Esophagus squamous epithelium (tissue), 5 donors: ENCODE data around the gene MXI1. TPM values are rescaled to one million over a fixed set of nuclear protein-coding genes. Genes with fewer than 3 reads are reported as not detected.
A peak's percentile ranks its signal among the peaks of the same experiment; 100 is the strongest.

ENCODE experiments used
- DNase-seq: peaks from one replicate; lab custom pipeline; 2025; lab: John Stamatoyannopoulos, UW
- H3K27ac ChIP-seq, 4 donors: fragments of 200-600 bp; sonication (generic); one replicate each; pipeline ENCODE4 v1.5.1; 2016 to 2019; ENCODE audit warnings: mild to moderate bottlenecking in 1 of 4
- H3K27me3 ChIP-seq, 4 donors: fragments of 200-600 bp; sonication (generic); 1 replicate in 3 of 4; 2 replicates in 1 of 4; pipeline versions ENCODE4 v1.5.1 to v1.6.0; 2017 to 2021; ENCODE audit warnings: antibody characterized with exemption in 1 of 4
- H3K36me3 ChIP-seq, 3 donors: fragments of 200-600 bp; sonication (generic); one replicate each; pipeline ENCODE4 v1.5.1; 2016 to 2019
- H3K4me1 ChIP-seq, 3 donors: fragments of 200-600 bp; sonication (generic); one replicate each; pipeline ENCODE4 v1.5.1; 2017 to 2019
- H3K4me3 ChIP-seq, 4 donors: fragments of 200-600 bp; sonication (generic); 1 replicate in 3 of 4; 2 replicates in 1 of 4; pipeline ENCODE4 v1.5.1; 2016 to 2019; ENCODE audit warnings: mild to moderate bottlenecking in 2 of 4, moderate library complexity in 1 of 4
- H3K9me3 ChIP-seq, 3 donors: fragments of 200-600 bp; sonication (generic); one replicate each; pipeline ENCODE4 v1.5.1; 2016 to 2019
- POLR2A ChIP-seq, 4 donors: fragments of 450-650 bp; IDR thresholded peaks; one replicate each; pipeline ENCODE4 v1.6.1; 2017; ENCODE audit warnings: antibody characterized with exemption in 4 of 4, mild to moderate bottlenecking in 4 of 4, moderate library complexity in 3 of 4
- WGBS, 2 donors: methylation state at CpG; one replicate each; pipeline ENCODE4 v1.1.5; 2018; 5-methylcytosine and 5-hydroxymethylcytosine counted together
- intact Hi-C: fragments of 100-400 bp; cut with DNase I; formaldehyde crosslinking; loops from one replicate; pipeline ENCODE4 v1.15.0; 2022
- total RNA-seq, 4 donors: library from RNA; depleted of rRNA; stranded (reverse); fragments of >200 nt; gene quantifications; one replicate each; pipeline ENCODE4 v1.1.0, GENCODE V29; 2016
- TF ChIP-seq, protein P1 (sequence below), 6 experiments: fragments of 450-650 bp in 4 of 6; fragments of 200-600 bp in 2 of 6; sonication (generic) in 2 of 6; IDR thresholded peaks; one replicate each; pipeline ENCODE4 v1.5.1; 2016 to 2019; ENCODE audit warnings: antibody characterized with exemption in 6 of 6, mild to moderate bottlenecking in 4 of 6, moderate library complexity in 4 of 6
- donor health status: DM: yes; HTN: yes; CAD: no.

Gene MXI1
- total RNA-seq, 4 donors from 2014 or later, result 16.0 to 53.2 (median 35.0) TPM

DNA sequence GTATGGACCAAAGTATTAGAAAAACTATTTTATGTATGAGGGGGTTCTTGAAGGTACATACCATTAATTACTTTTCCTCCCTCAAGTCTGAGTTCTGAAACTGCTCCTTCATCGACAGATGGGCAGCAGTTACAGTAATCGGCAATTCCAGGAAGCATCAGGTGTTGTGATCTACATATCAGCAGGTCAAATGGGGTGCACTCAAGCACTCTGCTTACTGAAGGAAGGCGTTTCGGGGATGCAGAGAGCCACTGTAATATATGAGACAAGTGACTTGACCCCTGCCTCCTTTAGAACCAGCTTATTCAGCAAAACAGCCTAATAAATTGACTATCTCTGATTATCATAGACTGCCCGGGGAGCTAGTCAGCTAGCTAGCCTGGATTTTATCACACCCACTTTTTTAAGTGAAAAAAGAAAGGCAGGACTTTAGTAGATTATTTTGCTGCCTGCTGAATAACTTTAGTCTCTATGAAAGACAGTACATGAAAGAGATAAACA, 93.1 kb downstream of the MXI1 start:
- Histone ChIP-seq H3K4me1 (peaks cover 7 to 54% (median 28%) of the 10 kb centered on the region in 3 donors), H3K27ac (no peak overlapping the region), H3K9me3 (no peaks in the 10 kb centered on the region), H3K27me3 (no peaks in the 10 kb centered on the region), H3K4me3 (no peak overlapping the region), H3K36me3 (peaks cover 9 to 77% (median 20%) of the 10 kb centered on the region in 3 donors)
- 83 to 86% methylated on average over 4 to 5 of the region's 5 CpGs for WGBS, 2 donors
- intact Hi-C loops, result loop anchor here (10.0 kb wide), 1 partner anchor 584 kb away; no protein-coding TSS in a partner anchor
- TF ChIP-seq POLR2A (IDR thresholded peaks at IDR 0.05), result no peak
- TF ChIP-seq, protein P1, sequence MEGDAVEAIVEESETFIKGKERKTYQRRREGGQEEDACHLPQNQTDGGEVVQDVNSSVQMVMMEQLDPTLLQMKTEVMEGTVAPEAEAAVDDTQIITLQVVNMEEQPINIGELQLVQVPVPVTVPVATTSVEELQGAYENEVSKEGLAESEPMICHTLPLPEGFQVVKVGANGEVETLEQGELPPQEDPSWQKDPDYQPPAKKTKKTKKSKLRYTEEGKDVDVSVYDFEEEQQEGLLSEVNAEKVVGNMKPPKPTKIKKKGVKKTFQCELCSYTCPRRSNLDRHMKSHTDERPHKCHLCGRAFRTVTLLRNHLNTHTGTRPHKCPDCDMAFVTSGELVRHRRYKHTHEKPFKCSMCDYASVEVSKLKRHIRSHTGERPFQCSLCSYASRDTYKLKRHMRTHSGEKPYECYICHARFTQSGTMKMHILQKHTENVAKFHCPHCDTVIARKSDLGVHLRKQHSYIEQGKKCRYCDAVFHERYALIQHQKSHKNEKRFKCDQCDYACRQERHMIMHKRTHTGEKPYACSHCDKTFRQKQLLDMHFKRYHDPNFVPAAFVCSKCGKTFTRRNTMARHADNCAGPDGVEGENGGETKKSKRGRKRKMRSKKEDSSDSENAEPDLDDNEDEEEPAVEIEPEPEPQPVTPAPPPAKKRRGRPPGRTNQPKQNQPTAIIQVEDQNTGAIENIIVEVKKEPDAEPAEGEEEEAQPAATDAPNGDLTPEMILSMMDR (IDR thresholded peaks at IDR 0.05), result no peak
- DNase-seq, result no peak

DNA sequence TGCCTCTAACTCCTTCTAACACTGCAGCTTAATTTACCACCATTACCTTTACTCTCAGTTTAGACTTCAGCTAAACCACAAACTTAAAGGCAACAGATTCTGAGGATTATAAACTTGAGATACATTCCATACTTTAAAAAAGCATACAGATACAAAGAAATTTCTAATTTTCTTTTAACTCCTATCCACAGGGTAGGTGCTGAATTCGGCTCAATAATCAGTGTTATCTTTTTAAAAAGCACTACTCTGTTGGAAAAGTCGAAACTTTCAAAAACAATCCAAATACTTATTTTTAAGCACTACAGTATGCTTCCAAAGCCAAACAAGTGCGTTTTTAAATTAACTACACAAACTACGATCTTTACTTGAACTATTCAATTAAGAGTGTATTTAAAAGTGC, 96.3 kb downstream of the MXI1 start:
- H3K27ac ChIP-seq, result peak overlapping the region in 3 of 4 donors; percentile 97 to 98 (median 98)
- H3K4me3 ChIP-seq, result peak overlapping the region; percentile 83 to 99 (median 91)
- no peaks in the 10 kb centered on the region for H3K9me3 ChIP-seq
- intact Hi-C loops, result loop anchor here (10.0 kb wide), 1 partner anchor 581 kb away; no protein-coding TSS in a partner anchor
- 10% methylated on average over 4 of the region's 4 CpGs for WGBS, 2 donors
- peaks cover 0 to 46% (median 8%) of the 10 kb centered on the region in 3 donors for H3K36me3 ChIP-seq
- no peak for DNase-seq
- TF ChIP-seq, protein P1 (IDR thresholded peaks at IDR 0.05), result no peak
- TF ChIP-seq POLR2A (IDR thresholded peaks at IDR 0.05), result no peak
- H3K4me1 ChIP-seq, result peaks cover 13 to 59% (median 33%) of the 10 kb centered on the region in 3 donors
- H3K27me3 ChIP-seq, result no peaks in the 10 kb centered on the region

DNA sequence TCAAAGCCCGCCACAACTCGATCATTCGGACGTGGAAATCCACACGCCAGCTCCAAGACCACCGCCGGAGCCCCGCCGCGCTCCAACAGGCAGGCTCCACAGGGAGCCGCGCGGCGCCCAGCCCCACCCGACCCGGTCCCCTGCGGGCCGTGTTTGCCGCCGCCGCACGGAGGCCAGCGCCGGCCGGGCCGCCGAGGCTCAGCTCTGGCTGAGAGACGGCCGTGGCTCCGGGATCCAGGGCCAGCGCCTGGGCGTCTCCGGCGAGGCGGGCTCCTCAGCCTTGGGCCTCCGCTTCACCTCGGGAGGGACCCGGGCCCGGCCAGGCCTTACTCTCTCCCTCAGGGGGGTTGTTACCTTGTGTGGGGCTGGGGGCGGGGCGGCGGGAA, 97.0 kb downstream of the MXI1 start:
- no peaks in the 10 kb centered on the region for H3K9me3 ChIP-seq
- no peak for DNase-seq
- TF ChIP-seq POLR2A (IDR thresholded peaks at IDR 0.05), result no peak
- TF ChIP-seq, protein P1 (IDR thresholded peaks at IDR 0.05), result peak in 2 of 6 experiments; percentile 6 to 14
- no peaks in the 10 kb centered on the region for H3K27me3 ChIP-seq
- no CpG with 5 or more reads among the region's 42 CpGs for WGBS, 2 donors
- intact Hi-C loops, result loop anchor here (10.0 kb wide), 1 partner anchor 580 kb away; no protein-coding TSS in a partner anchor
- peak overlapping the region; percentile 83 to 99 (median 91) for H3K4me3 ChIP-seq
- H3K36me3 ChIP-seq, result peaks cover 0 to 39% (median 5%) of the 10 kb centered on the region in 3 donors
- peaks cover 13 to 55% (median 33%) of the 10 kb centered on the region in 3 donors for H3K4me1 ChIP-seq
- H3K27ac ChIP-seq, result peak overlapping the region; percentile 96 to 98 (median 98)

DNA sequence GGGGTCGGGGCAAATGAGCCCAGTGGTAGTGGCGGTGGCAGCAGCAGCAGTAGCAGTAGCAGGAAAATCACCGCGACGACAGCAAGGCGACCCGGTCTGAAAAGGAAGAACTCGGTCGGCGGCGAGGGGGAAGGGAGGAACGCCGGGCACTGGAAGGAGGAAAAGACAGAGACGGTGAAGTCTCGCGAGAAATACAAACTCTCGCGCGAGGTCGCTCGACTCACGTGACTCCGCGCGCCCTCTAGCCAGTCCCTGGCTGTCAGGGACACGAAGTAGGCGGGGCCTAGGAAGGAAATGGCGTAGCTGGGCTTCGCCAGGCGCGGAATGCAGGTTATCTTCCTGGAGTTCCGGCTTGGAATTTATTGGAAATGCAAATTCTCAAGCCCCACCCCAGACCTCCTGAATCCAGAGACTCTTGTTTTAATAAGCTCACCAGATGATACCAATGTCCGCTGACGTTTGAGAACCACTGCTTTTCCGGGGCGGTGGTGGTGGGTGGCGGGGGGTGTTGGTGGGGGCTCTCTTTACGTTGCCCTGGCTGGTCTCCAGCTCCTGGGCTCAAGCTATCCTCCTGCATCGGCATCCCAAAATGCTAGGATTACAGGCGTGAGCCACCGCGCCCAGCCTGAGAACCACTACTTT, 97.5 kb downstream of the MXI1 start, which contains the start of gene SMNDC1:
Gene SMNDC1 (minus strand): TSS at position 141 of the 642 bp plus-strand sequence. CDS start 1,333 bp downstream, outside the sequence.
- peak; percentile 81 for DNase-seq
- peak within 1 kb of the TSS; percentile 96 to 98 (median 98) for H3K27ac ChIP-seq
- intact Hi-C loops, result loop anchor here (5.0 to 10.0 kb wide), 2 partner anchors 52 to 580 kb away; no protein-coding TSS in a partner anchor
- H3K4me1 ChIP-seq, result peaks cover 13 to 52% (median 33%) of the 10 kb centered on the region in 3 donors
- H3K4me3 ChIP-seq, result peak within 1 kb of the TSS; percentile 83 to 99 (median 91)
- H3K27me3 ChIP-seq, result no peaks in the 10 kb centered on the region
- peaks cover 0 to 34% (median 4%) of the 10 kb centered on the region in 3 donors for H3K36me3 ChIP-seq
- 0 to 1% methylated on average over 39 to 40 of the region's 42 CpGs for WGBS, 2 donors
- TF ChIP-seq, protein P1 (IDR thresholded peaks at IDR 0.05), result peak in 1 of 6 experiments; percentile 22
- peak in 2 of 4 donors; percentile 40 to 79 for TF ChIP-seq POLR2A (IDR thresholded peaks at IDR 0.05)
- no peaks in the 10 kb centered on the region for H3K9me3 ChIP-seq
